GM20000 (cell line): Measurements from ENCODE around the gene UGDH.
"Not testable (repeated sequence)": the region's sequence is repeated elsewhere in the genome, so short reads cannot be mapped to it uniquely, and the experiment has no call there.

Experiments used
- DNase-seq: peaks from one replicate; pipeline ENCODE4 v3.0.0; 2012; ENCODE audit warnings: low spot score
- CTCF ChIP-seq: IDR thresholded peaks from 2 replicates; pipeline ENCODE4 v1.5.1; 2012; ENCODE audit warnings: mild to moderate bottlenecking, control low read depth; ENCODE audit errors: extremely low read depth, missing control alignments

Gene UGDH

GRCh38 chr4:39542611-39543012, 15.4 kb upstream of the UGDH start:
- TF ChIP-seq CTCF = no peak
- no peak for DNase-seq

- no peak for TF ChIP-seq CTCF
- no peak for DNase-seq
Observed at GRCh38 chr4:39541987-39542610, 14.9 kb upstream of the UGDH start.

GRCh38 chr4:39539089-39539611, 11.9 kb upstream of the UGDH start:
- DNase-seq = no peak
- no peak for TF ChIP-seq CTCF

GRCh38 chr4:39533541-39533940, 6.3 kb upstream of the UGDH start:
- DNase-seq = no peak
- no peak for TF ChIP-seq CTCF

GRCh38 chr4:39532237-39532636, 5.0 kb upstream of the UGDH start:
- DNase-seq = not testable (repeated sequence)

GRCh38 chr4:39530682-39531081, 3.4 kb upstream of the UGDH start:
- no peak for DNase-seq
- no peak for TF ChIP-seq CTCF

- no peak for TF ChIP-seq CTCF
- DNase-seq = no peak
Observed at GRCh38 chr4:39529534-39529933, 2.3 kb upstream of the UGDH start.

GRCh38 chr4:39528061-39528465, 824 bp upstream of the UGDH start:
- no peak for DNase-seq
- no peak for TF ChIP-seq CTCF
